HG03045 (cell line): ENCODE results near the gene ABO.
"Not testable (repeated sequence)": the region's sequence is repeated elsewhere in the genome, so short reads cannot be mapped to it uniquely, and the experiment has no call there.

Experiments used
- ATAC-seq: cut with Tn5 transposase; IDR thresholded peaks from one replicate; pipeline ENCODE4 v1.9.1; 2021; ENCODE audit warnings: mild to moderate bottlenecking, moderate library complexity; ENCODE audit not compliant: unreplicated experiment

ABO gene

DNA sequence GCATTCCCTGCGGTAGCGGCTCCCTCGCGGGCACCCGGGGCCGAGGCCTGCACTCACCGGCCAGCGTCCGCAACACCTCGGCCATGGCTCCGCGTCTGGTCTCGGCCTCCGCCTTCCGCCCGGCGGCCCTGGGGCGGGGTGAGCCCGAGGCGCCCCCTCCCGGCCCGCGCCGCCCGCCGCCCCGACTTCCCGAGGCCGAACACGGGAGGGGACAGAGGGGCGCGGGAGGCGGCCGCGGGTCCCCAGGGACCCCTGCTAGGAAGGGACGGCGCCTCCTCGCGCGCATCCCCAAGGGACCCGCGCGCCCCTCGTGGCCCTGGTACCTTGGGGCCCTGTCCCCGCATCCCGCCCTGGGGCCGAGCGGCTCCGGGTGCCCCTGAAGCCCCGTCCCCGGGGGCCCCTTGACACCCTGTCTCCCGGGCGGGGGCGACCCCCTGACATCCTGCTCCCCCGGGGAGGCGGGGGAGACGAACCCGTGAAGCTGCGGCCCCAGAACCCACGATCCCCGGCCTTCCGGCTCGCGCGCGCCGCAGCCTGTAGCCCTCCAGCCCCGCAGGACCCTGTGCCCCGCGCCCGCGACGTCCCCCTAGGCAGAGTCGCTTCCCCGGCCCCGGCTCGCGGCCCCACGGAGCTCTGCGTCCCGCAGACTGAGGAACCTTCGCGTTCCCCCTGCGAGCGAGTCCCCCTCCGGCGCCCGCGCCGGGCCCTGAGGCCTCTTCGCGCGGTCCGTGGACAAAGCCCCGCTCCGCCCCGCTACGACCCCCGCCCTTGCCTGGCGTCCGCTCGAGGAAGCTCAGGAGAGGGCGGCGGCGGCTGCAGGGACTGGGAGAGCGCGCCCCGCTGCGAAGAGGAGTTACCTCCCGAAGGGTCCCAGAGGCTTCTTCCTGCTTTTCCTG is at the start of gene ABO:
Gene ABO (minus strand): TSS at position 97 of the 896 bp plus-strand sequence.
- ATAC-seq = no peak

DNA sequence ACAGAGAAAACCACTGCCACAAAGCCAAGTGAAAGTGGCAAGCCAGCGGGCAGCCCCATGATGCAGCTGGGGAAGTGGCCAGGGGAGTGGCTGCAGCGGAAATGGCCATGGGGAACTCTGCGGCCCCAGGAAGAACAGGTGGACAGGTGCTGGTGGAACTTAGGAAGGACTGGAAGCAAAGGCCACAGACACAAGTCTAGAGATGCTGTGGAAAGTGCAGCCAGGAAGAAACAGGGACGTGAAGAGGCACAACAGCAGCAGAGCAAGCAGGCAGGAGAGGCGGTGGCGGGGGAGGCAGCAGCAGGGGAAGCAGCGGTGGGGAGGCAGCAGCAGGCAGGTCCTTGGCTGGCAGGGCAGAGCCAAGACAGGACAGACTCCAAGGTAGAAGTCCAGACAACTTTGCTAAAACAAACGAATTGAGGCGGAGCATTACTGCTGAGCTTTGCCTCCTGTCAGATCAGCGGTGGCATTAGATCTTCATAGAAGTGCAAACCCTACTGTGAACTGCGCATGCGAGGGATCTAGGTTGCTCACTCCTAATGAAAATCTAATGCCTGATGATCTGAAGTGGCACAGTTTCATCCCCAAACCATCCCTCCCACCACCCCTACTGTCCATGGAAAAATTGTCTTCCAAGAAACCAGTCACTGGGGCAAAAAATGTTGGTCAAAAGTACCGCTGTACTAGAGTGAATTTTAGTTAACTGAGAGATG is 49.1 kb upstream of the ABO start:
- ATAC-seq = no peak

DNA sequence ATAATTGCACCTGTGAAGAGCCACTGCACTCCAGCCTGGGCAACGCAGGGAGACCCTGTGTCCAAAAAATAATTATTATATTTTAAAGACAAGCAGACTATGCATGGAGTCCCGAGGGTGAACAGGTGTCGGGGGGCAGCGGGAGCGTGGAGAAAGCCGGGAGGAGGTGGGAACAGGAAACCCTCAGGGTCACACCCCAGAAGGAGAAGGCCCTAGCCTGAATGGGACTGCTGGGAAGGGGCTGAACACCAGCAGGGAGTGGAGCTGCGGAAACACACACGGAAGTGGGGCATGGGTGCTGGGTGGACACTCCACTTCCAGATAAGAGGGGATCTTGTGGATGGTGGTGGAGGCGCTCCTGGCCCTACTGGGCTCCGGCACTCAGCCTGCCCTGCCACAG is 48.2 kb upstream of the ABO start:
- no peak for ATAC-seq

DNA sequence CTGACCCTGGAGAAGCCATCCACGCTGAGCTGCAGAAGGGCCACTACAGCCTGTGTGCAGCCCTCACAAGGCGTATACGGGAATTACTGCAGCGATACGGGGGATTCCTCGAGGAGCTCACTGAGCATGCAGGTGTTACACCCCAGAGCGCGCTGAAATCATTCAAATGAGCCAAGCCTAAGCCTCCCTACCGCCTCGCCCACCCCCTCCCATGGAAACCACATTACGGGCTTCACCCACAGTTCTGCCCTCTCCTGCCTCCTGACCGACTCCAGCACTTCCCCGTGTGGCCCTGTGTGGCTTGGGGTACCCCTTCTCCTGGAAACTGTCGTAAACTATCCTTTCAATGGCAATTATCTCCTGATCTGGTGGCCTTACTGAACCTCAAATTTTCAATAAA is 47.7 kb upstream of the ABO start:
- ATAC-seq = no peak

DNA sequence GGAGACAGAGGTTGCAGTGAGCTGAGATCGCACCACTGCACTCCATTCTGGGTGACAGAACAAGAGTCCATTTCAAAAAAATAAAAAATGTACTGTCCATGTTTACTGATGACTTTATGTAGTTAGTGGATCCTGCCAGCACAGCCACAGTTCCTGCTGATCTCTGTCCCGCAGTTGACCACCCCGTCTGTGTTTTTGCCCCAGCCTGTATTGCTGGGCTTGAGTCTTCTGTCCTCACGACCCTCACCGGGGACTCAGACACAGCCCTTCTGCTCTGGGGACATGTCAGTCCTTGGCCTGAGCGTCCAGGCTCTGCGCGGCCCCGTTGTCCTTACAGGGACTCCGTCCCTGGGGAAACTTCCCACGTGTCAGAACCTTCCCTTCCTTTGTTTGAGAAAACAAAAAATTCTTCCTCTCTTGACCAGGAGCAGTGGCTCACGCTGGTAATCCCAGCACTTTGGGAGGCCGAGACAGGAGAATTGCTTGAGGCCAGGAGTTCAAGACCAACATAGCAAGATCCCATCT is 46.5 kb upstream of the ABO start:
- ATAC-seq = no peak

DNA sequence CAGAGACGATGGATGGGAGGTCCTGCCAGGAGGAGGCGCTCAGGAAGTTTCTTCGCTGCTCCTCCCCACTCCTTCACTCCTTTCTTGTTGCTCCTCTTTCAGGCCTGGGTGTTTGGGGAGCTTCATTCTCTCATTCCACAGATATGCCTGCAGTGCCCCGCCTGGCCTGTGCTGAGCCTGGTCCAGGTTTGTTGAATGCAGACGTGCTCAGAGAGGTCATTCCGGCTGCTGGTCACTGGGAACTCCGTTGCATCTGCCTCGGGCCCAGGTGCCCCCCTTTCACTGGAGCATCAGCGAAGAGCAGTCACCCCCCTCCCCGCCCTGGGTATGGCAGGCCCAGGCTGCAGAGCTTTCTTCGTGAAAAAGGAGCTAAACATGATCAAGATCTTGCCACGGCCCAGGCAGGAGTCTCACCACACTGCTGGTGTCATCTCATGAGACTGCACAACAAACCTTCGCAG is 45.5 kb upstream of the ABO start:
- ATAC-seq = no peak

DNA sequence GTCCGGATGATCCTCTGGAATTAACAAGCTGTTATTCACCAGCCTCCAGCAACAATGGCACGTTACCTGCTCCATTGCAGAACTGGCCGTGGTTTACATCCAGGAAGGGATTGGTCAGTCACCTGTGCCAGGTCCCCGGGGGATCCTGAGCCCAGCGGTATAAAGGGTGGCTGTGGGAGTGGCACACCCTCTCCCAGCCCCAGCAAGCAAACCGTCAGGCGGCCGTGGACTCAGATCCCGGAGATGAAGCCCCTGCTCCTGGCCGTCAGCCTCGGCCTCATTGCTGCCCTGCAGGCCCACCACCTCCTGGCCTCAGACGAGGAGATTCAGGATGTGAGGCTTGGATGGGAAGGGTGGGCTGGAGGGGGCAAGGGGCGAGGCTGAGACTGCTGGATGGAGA is 42.5 kb upstream of the ABO start:
- ATAC-seq = not testable (repeated sequence)

DNA sequence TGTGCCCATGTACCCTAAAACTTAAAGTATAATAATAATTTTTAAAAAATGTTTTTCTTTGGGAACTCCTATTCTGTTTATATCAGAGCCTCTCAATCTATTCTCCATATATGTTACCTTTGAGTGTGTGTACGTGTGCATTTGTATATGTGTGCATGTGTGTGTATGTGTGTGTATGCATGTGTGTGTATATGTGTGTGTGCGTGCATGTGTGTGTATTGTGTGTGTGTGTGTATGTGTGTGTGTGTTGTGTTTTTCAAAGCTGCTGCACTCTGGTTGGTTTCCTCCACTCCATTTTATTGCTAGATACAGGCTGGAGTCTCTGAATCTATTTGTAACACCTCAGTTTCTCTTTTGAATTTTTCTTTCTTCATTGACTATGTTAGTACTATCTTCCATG is 41.0 kb upstream of the ABO start:
- ATAC-seq = no peak

DNA sequence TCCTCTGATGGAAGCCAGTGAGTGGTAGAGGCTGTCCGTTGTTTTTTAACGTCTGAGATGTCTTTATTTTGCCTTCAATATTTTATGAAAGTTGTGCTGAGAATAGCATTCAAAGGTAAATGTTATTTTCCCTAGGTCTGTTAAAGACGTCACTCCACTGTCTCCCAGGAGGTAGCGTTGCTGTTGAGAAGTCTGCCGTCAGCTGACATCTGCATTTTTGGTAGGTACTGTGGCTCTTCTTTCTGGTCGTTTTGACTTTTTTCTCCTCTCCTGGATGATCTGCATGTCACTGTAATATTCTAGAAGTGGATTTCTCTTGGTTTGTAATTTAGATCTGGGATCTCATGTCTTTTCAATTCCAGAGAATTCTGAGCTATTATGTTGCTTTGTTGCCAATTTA is 34.6 kb upstream of the ABO start:
- no peak for ATAC-seq

DNA sequence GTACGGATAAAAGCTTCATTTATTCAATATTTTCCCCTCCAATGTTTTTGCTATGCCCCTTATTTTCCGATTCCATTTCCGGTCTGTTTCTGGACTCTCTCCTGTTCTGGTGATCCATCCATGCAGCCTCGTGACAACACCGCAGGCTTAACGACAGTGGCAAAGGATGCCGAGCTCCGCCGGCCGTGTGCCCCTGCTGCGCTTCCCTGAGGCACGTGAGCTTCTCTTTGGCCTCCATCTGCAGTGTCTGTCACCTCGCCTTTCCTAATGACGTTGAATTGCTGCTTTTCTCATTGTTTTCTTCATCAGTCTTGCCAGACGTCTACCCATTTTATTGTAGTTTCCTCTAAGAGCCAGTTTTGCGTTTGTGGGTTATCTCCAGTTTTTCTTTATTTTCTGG is 32.3 kb upstream of the ABO start:
- ATAC-seq = no peak

DNA sequence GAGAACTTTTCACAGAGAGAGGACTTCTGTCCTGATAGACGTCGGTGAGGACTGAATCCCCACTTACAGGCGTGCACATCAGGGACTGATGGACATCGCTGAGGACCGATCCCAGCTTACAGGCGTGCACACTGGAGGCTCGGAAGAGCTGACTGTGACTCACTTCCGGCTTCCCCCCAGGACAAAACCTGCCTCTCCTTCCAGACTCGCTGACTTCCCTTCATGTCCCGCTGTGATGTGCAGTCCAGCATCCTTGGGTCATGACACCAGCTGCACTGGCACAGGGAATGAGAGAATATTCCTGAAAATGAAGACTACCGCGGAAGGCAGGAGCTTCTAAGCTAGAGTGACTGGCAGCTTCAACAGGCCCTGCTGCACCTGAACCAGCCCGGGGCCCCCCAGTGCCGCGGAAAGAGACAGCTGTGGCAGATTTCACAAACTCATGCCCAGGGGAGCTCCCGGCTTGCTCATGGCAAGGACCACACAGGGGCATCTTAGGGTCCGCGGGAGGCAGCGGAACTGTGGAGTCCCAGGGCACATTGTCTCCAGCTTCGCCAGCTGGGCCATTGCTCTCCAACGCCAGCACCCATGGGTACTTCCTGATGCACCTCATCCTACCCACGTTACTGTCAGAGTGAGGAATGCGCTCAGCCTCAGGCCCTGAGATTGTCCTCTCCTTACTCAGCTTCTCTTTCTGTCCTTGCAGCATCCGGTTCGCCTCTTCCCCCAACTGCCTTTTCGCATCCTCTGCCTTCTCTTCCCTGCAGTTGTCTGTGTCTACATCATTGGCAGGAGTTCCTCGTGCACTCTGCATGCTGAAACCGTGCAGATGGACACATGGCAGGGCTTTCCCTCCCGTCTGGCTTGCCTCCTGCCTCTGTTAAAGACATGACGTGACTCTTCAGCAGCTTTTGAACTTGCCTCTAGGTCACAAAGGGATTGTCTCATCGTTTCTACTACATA is 31.5 kb upstream of the ABO start:
- ATAC-seq = no peak

DNA sequence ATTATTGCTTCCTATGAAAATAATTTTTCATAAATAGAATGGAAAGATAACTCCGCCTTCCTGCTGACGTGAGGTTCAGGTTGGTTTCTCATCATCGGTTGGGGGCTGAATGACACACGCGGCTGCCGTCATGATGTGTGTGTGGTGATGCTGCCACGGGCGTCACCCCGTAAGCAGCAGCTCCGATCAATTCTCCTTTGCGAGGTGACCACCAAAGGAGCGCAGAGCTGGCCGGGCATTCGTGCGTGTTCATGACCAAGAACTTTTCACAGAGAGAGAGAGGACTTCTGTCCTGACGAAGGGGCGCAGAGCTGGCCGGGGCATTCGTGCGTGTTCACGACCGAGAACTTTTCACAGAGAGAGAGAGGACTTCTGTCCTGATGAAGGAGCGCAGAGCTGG is 30.7 kb upstream of the ABO start:
- no peak for ATAC-seq

DNA sequence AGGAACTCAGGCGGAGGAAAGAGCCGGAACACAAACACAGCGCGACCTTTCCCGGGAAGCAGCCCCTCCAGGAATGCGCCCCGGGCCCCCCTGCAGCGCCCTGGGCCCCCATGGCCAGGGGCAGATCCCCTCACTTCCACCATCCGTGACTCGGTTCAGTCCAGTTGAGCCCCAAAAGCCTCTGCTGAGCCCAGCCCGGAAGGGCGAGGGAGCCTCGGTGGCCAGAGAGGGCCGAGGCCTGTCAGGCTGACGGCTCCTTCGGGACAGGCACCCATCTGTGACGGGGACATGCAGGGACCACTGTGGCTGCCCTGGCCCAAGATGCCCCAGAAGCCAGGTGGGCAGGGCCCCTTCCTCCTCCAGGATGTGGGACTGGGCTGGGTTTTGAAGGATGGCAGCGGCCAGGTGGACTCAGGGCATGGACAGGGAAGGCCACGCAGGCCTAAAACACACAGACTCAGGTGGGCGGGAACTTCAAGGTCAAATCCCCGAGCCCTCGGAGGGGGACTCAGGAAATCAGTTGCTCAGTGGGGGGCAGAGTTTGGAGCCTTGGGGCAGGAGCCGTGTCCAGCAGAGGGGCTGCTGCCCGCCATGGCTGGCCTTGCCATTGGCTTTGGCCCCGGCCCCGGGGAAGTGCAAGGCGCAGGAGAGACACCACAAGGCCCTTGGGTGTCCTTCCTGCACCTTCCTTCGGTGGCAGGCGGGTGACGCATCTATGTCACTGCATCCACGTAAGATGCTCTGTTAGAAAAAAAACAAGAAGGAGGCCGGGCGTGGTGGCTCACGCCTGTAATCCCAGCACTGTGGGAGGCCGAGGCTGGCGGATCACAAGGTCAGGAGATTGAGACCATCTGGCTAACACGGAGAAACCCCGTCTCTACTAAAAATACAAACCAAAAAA is 29.7 kb upstream of the ABO start:
- no peak for ATAC-seq

DNA sequence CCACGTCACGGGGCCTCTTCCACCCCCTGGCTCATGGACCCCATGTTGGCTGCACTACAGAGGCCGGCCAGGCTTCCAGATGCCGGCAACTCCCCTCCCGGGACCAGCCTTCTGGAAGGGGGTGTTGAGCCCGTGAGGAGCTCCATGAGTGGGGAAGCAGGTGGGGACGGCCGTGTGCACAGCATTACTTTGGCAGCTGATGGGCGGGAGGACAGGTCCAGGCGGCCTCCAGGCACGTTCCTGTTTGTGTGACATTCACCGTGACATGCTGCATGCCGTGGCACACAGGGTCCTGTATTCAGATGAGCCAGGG is 29.1 kb upstream of the ABO start:
- no peak for ATAC-seq

DNA sequence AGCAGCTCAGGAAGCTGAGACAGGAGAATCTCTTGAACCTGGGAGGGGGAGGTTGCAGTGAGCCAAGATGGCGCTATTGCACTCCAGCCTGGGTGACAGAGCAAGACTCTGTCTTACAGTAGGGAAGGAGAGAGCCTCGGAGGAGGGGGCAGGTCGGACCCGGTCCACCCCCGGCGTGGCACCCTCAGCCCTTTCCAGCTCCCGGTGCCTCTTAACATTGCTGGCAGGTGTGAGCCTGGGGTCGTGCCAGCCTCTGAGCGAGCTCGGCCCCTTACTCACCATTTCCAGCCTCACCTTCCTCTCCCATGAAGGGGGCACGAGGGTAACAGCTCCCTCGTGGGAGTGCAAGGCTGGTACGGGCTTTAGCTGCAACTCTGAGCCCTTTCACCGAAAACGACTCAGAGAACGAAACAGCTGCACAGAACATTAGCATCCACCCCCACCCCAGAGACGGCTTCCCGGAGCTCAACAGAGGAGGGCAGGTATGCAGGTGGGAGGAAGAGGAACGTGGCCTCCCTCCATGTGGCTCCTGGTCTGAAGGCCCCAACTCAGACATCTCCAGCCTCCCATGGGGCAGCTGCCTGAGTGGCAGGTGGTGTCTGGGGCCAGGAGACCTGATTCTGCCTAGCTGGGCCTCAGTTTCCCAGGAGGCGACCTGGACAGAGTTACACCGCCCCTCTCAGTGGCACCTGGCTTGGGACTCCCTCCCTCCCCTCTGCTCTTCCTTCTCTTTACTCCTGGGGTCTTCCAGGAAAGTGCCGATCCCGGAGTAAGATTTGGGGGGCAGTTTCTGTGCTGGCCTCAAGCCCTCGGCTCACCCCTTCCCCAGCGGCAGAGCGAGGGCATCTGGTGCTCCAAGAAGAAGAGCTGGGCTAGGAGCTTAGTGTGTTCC is 28.5 kb upstream of the ABO start:
- no peak for ATAC-seq

DNA sequence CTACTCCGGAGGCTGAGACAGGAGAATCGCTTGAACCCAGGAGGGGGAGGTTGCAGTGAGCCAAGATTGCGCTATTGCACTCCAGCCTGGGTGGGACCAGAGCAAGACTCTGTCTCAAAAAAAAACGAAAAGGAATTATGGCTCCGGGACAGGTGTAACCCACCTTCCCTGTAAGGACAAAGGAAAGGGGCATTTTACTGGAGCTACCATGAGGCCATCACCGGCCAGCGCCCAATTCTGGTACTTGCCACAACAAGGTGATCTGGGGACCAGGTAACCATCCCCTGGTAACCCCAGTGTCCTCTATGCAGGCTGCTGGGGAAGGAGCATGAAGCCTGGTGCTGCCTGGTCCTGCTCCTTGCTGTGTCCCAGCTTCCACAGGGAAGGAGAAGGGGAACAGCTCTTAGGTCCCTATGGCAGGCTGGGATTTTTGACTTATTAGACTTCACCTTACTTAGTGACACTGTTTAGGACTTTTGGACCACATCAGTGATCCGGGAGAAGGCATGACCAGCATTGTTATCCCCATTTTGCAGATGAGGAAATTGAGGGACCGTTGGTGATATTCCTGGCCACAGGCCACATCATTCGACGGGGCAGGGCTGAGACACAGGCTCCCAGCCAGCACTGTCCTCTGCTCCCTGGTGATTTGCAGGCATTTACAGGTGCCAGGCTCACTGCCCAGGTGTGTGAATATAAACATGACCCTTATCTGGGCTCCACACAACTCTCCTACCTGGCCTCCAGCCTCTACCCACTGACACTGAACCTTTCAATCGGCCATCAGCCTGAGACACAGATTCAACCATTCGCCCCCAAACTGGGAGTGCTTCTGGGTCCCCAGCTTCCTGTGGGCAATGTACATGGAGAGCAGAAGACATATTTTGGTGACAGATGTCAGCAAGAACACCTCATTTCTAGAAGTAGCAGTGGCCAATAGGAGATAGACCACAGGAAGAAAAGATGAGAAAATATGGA is 26.5 kb upstream of the ABO start:
- no peak for ATAC-seq

DNA sequence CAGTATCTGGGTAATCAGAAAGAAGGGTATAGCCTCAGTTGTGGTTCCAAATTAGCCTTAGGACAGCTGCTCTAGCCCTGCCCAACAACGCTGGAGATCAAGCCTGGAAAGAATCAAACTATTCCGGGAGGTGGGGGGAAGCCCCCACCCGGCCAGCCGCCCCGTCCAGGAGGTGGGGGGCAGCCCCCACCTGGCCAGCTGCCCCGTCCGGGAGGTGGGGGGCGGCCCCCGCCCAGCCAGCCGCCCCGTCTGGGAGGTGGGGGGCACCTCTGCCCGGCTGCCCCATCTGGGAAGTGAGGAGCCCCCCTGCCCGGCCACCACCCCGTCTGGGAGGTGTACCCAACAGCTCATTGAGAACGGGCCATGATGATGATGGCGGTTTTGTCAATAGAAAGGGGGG is 25.0 kb upstream of the ABO start:
- not testable (repeated sequence) for ATAC-seq

DNA sequence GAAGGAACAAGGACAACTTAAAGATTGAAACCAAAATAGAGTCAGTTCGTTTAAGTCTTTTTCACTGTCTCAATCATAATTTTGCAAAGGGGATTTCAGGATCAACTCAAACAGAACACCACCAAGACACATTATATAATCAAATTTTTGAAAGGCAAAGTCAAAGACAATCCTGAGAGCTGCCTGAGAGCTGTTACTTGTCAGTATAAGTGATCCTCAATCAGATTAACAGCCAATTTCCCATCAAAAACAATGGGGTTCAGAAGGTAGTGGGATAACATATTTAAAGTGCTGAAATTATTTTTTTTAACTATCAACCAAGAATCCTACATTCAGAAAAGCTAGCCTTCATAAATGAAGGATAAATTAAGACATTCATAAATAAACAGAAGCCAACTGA is 19.3 kb upstream of the ABO start:
- ATAC-seq = no peak
